Chondrocyte (in vitro differentiated cells): ENCODE data around the gene DENND5B. TPM values are rescaled to one million over a fixed set of nuclear protein-coding genes. Genes with fewer than 3 reads are reported as not detected.

Experiments used
- DNase-seq: peaks from one replicate; pipeline ENCODE4 v3.0.0; 2021; ENCODE audit warnings: mixed read lengths, low spot score
- H3K27ac Mint-ChIP-seq: one replicate; pipeline ENCODE4 v1.8.0; 2021; ENCODE audit warnings: mild to moderate bottlenecking, moderate library complexity, mixed read lengths; ENCODE audit not compliant: unreplicated experiment
- H3K27me3 Mint-ChIP-seq: 2 replicates; pipeline ENCODE4 v1.8.0; 2021; ENCODE audit warnings: low read depth, mixed read lengths
- H3K36me3 Mint-ChIP-seq: 2 replicates; pipeline ENCODE4 v1.8.0; 2021; ENCODE audit warnings: low read depth, mixed read lengths
- H3K4me1 Mint-ChIP-seq: 2 replicates; pipeline ENCODE4 v1.8.0; 2021; ENCODE audit warnings: low read depth, mild to moderate bottlenecking, mixed read lengths
- H3K4me3 Mint-ChIP-seq: one replicate; pipeline ENCODE4 v1.8.0; 2021; ENCODE audit warnings: mild to moderate bottlenecking, moderate library complexity, mixed read lengths; ENCODE audit not compliant: unreplicated experiment
- H3K9me3 Mint-ChIP-seq: 2 replicates; pipeline ENCODE4 v1.8.0; 2021; ENCODE audit warnings: low read depth, mixed read lengths
- CTCF ChIP-seq: fragments of 200-600 bp; sonication (generic); IDR thresholded peaks from 2 replicates; pipeline ENCODE4 v1.5.0; 2021; ENCODE audit warnings: antibody characterized with exemption, mild to moderate bottlenecking, moderate library complexity
- total RNA-seq: library from RNA; stranded (reverse); gene quantifications from 3 replicates; pipeline ENCODE4 v1.2.1, GENCODE V29; 2021

Gene DENND5B
- total RNA-seq, 1 donor from 2014 or later: 14.1 TPM

GRCh38 chr12:31343139-31343538 lies 247.8 kb downstream of the DENND5B start:
- Mint-ChIP-seq H3K4me1 (no peaks in the 10 kb centered on the region), H3K27me3 (peaks cover 4% of the 10 kb centered on the region), H3K36me3 (no peaks in the 10 kb centered on the region), H3K4me3 (no peak overlapping the region), H3K27ac (no peak overlapping the region), H3K9me3 (no peaks in the 10 kb centered on the region)
- TF ChIP-seq CTCF: no peak
- DNase-seq: no peak

- no peaks in the 10 kb centered on the region for H3K36me3 Mint-ChIP-seq
- no peak for DNase-seq
- no peak overlapping the region for H3K27ac Mint-ChIP-seq
- H3K9me3 Mint-ChIP-seq: no peaks in the 10 kb centered on the region
- peaks cover under 1% of the 10 kb centered on the region for H3K27me3 Mint-ChIP-seq
- no peak for TF ChIP-seq CTCF
- H3K4me1 Mint-ChIP-seq: no peaks in the 10 kb centered on the region
- H3K4me3 Mint-ChIP-seq: no peak overlapping the region
These were observed 248.7 kb downstream of the DENND5B start for GRCh38 chr12:31342286-31342685.

DNA sequence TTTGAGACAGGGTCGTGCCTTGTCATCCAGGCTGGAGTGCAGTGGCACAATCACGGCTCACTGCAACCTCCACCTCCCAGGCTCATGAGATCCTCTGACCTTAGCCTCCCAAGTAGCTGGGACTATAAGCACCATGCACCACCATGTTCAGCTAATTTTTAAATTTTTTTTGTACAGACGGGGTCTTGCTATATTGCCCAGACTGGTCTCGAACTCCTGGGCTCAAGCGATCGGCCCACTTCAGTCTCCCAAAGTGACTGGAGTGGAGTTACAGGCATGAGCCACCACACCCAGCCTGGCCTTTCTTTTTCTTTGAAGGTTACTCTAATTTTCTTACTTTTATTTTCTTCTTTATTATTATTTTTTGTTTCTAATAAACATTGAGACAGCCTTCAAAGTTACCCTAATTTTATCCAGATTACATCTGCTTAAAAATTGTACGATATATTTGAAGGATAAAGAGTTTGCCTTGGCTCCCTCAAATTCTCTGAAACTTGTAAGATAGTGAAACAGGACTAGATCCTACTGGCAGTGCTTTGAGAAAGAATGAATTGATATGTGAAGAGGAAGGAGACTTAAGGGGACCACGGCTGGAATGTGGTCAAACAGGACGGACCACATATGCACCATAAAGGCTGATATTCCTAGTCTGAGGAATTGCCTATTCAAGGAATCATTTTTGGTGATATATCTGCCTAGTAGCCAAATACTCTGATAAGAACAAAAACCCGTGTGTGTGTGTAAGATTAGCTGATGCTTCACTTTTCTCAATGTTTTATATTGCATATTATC lies 250.9 kb downstream of the DENND5B start:
- H3K4me3 Mint-ChIP-seq: no peak overlapping the region
- no peaks in the 10 kb centered on the region for H3K27me3 Mint-ChIP-seq
- H3K27ac Mint-ChIP-seq: no peak overlapping the region
- no peak for TF ChIP-seq CTCF
- no peaks in the 10 kb centered on the region for H3K9me3 Mint-ChIP-seq
- DNase-seq: no peak
- no peaks in the 10 kb centered on the region for H3K4me1 Mint-ChIP-seq
- H3K36me3 Mint-ChIP-seq: no peaks in the 10 kb centered on the region

DNA sequence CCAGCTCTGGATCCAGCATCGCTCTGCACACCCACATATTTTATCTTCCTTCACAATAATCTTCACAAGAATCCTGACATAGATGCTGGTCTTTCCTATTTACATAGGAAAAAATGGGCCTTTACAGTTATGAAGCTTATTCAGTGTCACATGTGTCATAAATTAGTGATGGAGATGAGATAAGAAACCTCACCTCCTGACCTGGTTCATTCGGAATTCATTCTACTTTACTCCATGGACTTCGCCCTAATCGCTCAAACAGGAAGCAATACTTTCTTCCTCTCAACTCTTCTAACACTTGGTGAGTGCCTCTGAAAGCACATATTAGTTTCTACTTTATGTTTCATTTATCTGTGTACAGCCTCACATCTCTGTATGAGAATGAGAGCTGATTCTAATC lies 253.0 kb downstream of the DENND5B start:
- no peaks in the 10 kb centered on the region for H3K9me3 Mint-ChIP-seq

More for the DNA sequence above, 253.0 kb downstream of the DENND5B start:
- Mint-ChIP-seq H3K4me1 (no peaks in the 10 kb centered on the region), H3K27ac (no peak overlapping the region), H3K27me3 (no peaks in the 10 kb centered on the region), H3K4me3 (no peak overlapping the region), H3K36me3 (no peaks in the 10 kb centered on the region)
- no peak for TF ChIP-seq CTCF
- DNase-seq: no peak

Other genes with a start within 250 kb of the DENND5B start
- gene ETFBKMT, start 68.6 kb upstream of the DENND5B start, total RNA-seq: 3.2 to 4.8 TPM (median 3.4 TPM) in 3 replicates
- gene AMN1, start 137.9 kb upstream of the DENND5B start, total RNA-seq: 6.6 to 6.9 TPM (median 6.6 TPM) in 3 replicates